ENCODE results near the gene STRIP2. TPM values are rescaled to one million over a fixed set of nuclear protein-coding genes. Genes with fewer than 3 reads are reported as not detected.

The STRIP2 gene
- total and polyA plus RNA-seq, 2 of the 13 experiments (the other 11 are each of a cell fraction or from before 2014, with no cell fraction given), result 3.9 to 8.2 TPM

- no peak overlapping the region for H3K9ac ChIP-seq (ENCODE audit: insufficient read depth, low read depth, low read length)
- H3K9me3 ChIP-seq (ENCODE audit: low read length), result no peaks in the 10 kb centered on the region
- TF ChIP-seq ZNF513 (CRISPR knock-in tag; conservative IDR thresholded peaks at IDR 0.05) (no peak), NR3C1 (CRISPR knock-in tag; IDR thresholded peaks at IDR 0.05) (no peak), ZSCAN5A (CRISPR knock-in tag; IDR thresholded peaks at IDR 0.05; ENCODE audit: borderline replicate concordance) (no peak), SMARCC2 (IDR thresholded peaks at IDR 0.05) (no peak), ZFP90 (CRISPR knock-in tag; IDR thresholded peaks at IDR 0.05; ENCODE audit: borderline replicate concordance) (no peak), ZNF180 (CRISPR knock-in tag; IDR thresholded peaks at IDR 0.05; ENCODE audit: borderline replicate concordance, low read depth) (no peak), ZNF770 (CRISPR knock-in tag; IDR thresholded peaks at IDR 0.05) (no peak), CBX2 (IDR thresholded peaks at IDR 0.05; ENCODE audit: low read depth, low read length) (no peak), CBX2 (CRISPR knock-in tag; IDR thresholded peaks at IDR 0.05; ENCODE audit: low read depth) (no peak), ZNF17 (CRISPR knock-in tag; IDR thresholded peaks at IDR 0.05) (no peak), HNRNPK (IDR thresholded peaks at IDR 0.05; ENCODE audit: low read depth, low read length, poor library complexity, severe bottlenecking) (no peak), THRA (CRISPR knock-in tag; IDR thresholded peaks at IDR 0.05; ENCODE audit: borderline replicate concordance) (no peak)
- WGBS (ENCODE audit: low lambda C conversion rate), result 94% methylated on average over 5 of the region's 5 CpGs
- peaks cover 23% of the 10 kb centered on the region for H3K4me1 ChIP-seq (ENCODE audit: insufficient read depth, low read length)
- ChIA-PET POLR2A (no interaction called here), CTCF (ENCODE audit: low intra/inter-chr PET ratio, low total read pairs) (no interaction called here)
- no peak overlapping the region for H3K4me2 ChIP-seq (ENCODE audit: low read depth, low read length)
- DNase-seq (ENCODE audit: low spot score), result no peak
- BruUV-seq (replicated peaks), result no TSS peak
- H3K27me3 ChIP-seq (ENCODE audit: control insufficient read depth in 1 of 2, insufficient read depth in 2 of 2, low read length in 2 of 2), result no peaks in the 10 kb centered on the region
- H3K27ac ChIP-seq (ENCODE audit: extremely low read length, insufficient read depth, low read length), result no peak overlapping the region
- H3K4me3 ChIP-seq (replicated peaks in 1 of 3; ENCODE audit: insufficient read depth in 1 of 3, low read depth in 2 of 3, low read length in 3 of 3), result no peak overlapping the region
- intact Hi-C loops (cut with micrococcal nuclease; ENCODE audit: unreplicated experiment), result no loop called here
- no peak for FAIRE-seq
- no peaks in the 10 kb centered on the region for H3K36me3 ChIP-seq (replicated peaks in 1 of 2; ENCODE audit: control insufficient read depth in 1 of 2, insufficient read depth in 2 of 2, low read length in 2 of 2)
- no peaks in the 10 kb centered on the region for H3K79me2 ChIP-seq (ENCODE audit: insufficient read depth, low read length)
- ATAC-seq, result no peak
- no peak overlapping the region for H2AFZ ChIP-seq (ENCODE audit: low read length)
- in situ Hi-C loops (cut with HindIII; ENCODE audit: extremely low pct_ligation_motif_present, low pct_unique_long_range_greater_than_20kb), result no loop called here
- no peaks in the 10 kb centered on the region for H4K20me1 ChIP-seq (ENCODE audit: insufficient read depth, low read length)
Measured at GRCh38 chr7:129436335-129436923, 2.2 kb downstream of the STRIP2 start.
